MCF 10A (cell line): Measurements from ENCODE around the gene C2orf80. TPM values are rescaled to one million over a fixed set of nuclear protein-coding genes. Genes with fewer than 3 reads are reported as not detected.

Experiments
- BruUV-seq: library from RNA; stranded (reverse); fragments of 400-500 nt; replicated peaks from 2 replicates; lab custom pipeline; 2021; lab: Mats Ljungman, UMichigan
- CTCF ChIA-PET: fragments of 300-600 bp; sonication (Branson Sonifier 250); formaldehyde crosslinking; extraction: SDS; loops from one replicate; lab custom pipeline; 2021; ENCODE audit warnings: antibody characterized with exemption, inconsistent platforms; lab: Yijun Ruan, JAX
- POLR2A ChIA-PET: fragments of 300-600, 350-650 bp; sonication (Branson Sonifier 250); formaldehyde crosslinking; extraction: SDS; loops from one replicate; lab custom pipeline; 2020; ENCODE audit warnings: antibody characterized with exemption, inconsistent platforms; lab: Yijun Ruan, JAX
- DNase-seq: peaks from one replicate; pipeline ENCODE4 v3.0.0-alpha.2; 2018; ENCODE audit not compliant: unreplicated experiment
- H3K27ac Mint-ChIP-seq: one replicate; pipeline ENCODE4 v1.8.0; 2022; ENCODE audit warnings: mild to moderate bottlenecking, low read depth, mixed read lengths; ENCODE audit not compliant: unreplicated experiment
- H3K27me3 Mint-ChIP-seq: one replicate; pipeline ENCODE4 v1.8.0; 2022; ENCODE audit warnings: mixed read lengths; ENCODE audit not compliant: insufficient read depth, unreplicated experiment
- H3K36me3 Mint-ChIP-seq: one replicate; pipeline ENCODE4 v1.8.0; 2022; ENCODE audit warnings: mild to moderate bottlenecking, moderate library complexity, mixed read lengths; ENCODE audit not compliant: insufficient read depth, unreplicated experiment
- H3K4me1 Mint-ChIP-seq: one replicate; pipeline ENCODE4 v1.8.0; 2022; ENCODE audit warnings: mixed read lengths; ENCODE audit not compliant: insufficient read depth, unreplicated experiment
- H3K4me3 Mint-ChIP-seq: one replicate; pipeline ENCODE4 v1.8.0; 2022; ENCODE audit warnings: mild to moderate bottlenecking, moderate library complexity, mixed read lengths; ENCODE audit not compliant: unreplicated experiment
- H3K9me3 Mint-ChIP-seq: one replicate; pipeline ENCODE4 v1.8.0; 2022; ENCODE audit warnings: mixed read lengths; ENCODE audit not compliant: unreplicated experiment
- intact Hi-C: fragments of 100-400 bp; cut with micrococcal nuclease; formaldehyde crosslinking; loops from 2 replicates; pipeline ENCODE4 v1.14.1; 2022
- total RNA-seq: library from RNA; stranded (reverse); gene quantifications from 2 replicates; pipeline ENCODE4 v1.2.3, GENCODE V29; 2022
- TF ChIP-seq, protein P1 (sequence below): fragments of 200-600 bp; IDR thresholded peaks from one replicate; pipeline ENCODE4 v1.8.0; 2022; ENCODE audit warnings: antibody characterized with exemption, mild to moderate bottlenecking; ENCODE audit not compliant: unreplicated experiment

The C2orf80 gene
- total RNA-seq, 1 experiment from 2014 or later: not detected

DNA sequence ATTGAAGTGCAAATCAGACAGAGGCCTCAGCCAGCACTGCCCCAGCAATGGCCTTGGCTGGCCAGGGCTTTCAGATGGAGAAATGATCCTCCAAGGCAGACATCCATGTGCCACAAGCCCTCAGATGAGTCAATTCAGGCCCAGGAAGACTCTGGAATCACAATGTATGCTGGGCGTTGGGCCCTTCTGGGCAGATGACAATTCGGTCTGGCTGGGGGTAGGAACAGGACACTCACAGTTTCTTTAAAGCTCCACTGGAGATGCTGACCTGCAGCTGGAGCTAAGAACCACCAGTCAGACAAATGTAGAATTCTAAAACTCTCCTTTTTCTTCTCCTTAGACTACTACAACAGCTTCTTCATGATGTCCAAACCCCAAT is 53.1 kb downstream of the C2orf80 start:
- no peaks in the 10 kb centered on the region for H3K36me3 Mint-ChIP-seq
- TF ChIP-seq, protein P1, sequence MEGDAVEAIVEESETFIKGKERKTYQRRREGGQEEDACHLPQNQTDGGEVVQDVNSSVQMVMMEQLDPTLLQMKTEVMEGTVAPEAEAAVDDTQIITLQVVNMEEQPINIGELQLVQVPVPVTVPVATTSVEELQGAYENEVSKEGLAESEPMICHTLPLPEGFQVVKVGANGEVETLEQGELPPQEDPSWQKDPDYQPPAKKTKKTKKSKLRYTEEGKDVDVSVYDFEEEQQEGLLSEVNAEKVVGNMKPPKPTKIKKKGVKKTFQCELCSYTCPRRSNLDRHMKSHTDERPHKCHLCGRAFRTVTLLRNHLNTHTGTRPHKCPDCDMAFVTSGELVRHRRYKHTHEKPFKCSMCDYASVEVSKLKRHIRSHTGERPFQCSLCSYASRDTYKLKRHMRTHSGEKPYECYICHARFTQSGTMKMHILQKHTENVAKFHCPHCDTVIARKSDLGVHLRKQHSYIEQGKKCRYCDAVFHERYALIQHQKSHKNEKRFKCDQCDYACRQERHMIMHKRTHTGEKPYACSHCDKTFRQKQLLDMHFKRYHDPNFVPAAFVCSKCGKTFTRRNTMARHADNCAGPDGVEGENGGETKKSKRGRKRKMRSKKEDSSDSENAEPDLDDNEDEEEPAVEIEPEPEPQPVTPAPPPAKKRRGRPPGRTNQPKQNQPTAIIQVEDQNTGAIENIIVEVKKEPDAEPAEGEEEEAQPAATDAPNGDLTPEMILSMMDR: no peak
- no peak overlapping the region for H3K4me3 Mint-ChIP-seq
- H3K27ac Mint-ChIP-seq: no peak overlapping the region
- no TSS peak for BruUV-seq
- H3K4me1 Mint-ChIP-seq: peaks cover under 1% of the 10 kb centered on the region
- DNase-seq: no peak
- H3K27me3 Mint-ChIP-seq: no peaks in the 10 kb centered on the region
- intact Hi-C loops: no loop called here
- peaks cover 11% of the 10 kb centered on the region for H3K9me3 Mint-ChIP-seq
- POLR2A ChIA-PET: no interaction called here
- CTCF ChIA-PET: no interaction called here

DNA sequence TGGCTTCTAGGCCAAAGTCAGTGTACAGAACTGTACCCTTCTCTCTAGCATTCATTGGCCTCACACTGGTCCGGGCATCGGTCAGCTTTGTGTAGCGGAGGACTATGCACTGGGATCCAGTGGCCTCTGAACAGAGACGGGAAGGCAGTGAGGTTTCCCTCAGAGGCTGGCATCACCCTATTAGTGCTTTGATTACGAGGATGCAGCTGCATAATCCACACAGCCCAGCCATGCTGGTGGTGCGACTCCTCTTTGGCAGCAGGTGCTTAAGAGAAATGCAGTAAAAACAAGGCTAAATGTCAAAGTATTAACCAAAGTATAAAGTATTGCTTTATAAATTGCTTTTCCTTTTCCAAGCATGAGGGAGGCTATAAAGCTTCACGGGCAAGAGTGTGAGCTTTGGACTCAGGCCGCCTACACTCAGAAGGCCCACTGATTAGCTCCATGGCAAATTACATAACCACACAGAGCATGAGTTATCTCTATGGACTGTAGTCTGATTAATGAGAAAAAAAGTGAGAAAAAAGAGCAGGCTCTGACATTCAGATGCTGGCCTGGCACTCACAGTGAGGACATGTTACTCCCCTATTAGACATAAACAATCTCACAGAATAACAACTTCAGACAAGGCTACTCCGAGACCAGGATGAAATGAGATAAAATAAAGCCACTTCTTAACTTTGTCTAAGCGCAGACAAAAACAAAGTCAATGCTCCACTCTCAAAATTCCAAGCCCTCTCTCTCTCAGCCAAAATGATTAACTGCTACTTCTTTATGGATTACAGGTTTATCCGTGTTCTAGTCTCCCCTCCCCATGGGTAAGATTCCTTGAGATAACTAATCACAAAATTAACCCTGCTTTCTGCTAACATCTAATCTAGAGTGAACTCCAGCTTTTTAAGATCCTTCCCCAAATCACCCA is 53.8 kb downstream of the C2orf80 start:
- no peak overlapping the region for H3K27ac Mint-ChIP-seq
- no peaks in the 10 kb centered on the region for H3K36me3 Mint-ChIP-seq
- no peak overlapping the region for H3K4me3 Mint-ChIP-seq
- no peak for DNase-seq
- peaks cover 1% of the 10 kb centered on the region for H3K4me1 Mint-ChIP-seq
- peaks cover 11% of the 10 kb centered on the region for H3K9me3 Mint-ChIP-seq
- no peaks in the 10 kb centered on the region for H3K27me3 Mint-ChIP-seq
- TF ChIP-seq, protein P1: no peak
- CTCF ChIA-PET: interaction anchor here (0.6 to 0.7 kb wide), 2 partner anchors 8 to 120 kb away, joined by 3 read pairs; no protein-coding TSS in a partner anchor
- BruUV-seq: no TSS peak
- intact Hi-C loops: no loop called here
- POLR2A ChIA-PET: no interaction called here

DNA sequence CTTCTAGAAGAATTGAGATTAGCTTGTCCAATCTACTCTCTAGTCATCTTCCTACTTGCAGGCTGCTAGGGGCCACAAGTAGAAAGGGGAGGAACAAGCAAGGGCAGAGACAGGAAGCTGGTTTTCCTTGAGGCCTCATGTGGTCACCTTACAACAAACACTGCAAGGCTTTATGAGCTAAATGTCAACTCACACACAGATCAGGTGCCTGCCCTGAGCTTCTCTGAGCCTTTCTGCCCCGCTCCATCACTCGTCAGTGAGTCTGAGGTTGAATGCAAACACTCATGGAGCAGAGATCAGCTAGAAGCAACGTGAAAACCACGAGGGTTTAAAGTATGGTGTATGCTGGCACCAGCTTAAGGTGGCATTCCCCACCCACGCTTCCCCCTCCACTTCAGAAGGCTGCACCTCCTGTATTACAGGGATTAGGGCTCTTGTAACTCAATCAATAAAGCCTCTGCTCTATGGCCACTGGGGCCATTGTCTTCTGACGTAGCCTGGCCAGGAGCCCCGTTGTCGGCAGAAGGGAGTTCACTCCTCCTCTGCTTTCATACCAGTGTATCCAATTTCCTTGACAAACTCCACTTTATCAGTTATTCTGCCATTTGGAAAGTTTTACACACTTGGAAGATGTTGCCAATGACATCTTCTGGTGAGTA is 54.8 kb downstream of the C2orf80 start:
- CTCF ChIA-PET: interaction anchor here (0.6 to 0.7 kb wide), 3 partner anchors 24 to 133 kb away, joined by 3 read pairs; no protein-coding TSS in a partner anchor
- Mint-ChIP-seq H3K4me1 (peaks cover 11% of the 10 kb centered on the region), H3K4me3 (no peak overlapping the region), H3K27me3 (no peaks in the 10 kb centered on the region), H3K36me3 (no peaks in the 10 kb centered on the region), H3K27ac (no peak overlapping the region), H3K9me3 (peaks cover 11% of the 10 kb centered on the region)
- intact Hi-C loops: no loop called here
- POLR2A ChIA-PET: no interaction called here
- no peak for DNase-seq
- TF ChIP-seq, protein P1: no peak
- BruUV-seq: no TSS peak

GRCh38 chr2:208130712-208131110 is 59.1 kb downstream of the C2orf80 start:
- POLR2A ChIA-PET: interaction anchor here (0.7 kb wide), 2 partner anchors 23 to 1800 kb away, joined by 3 read pairs; no protein-coding TSS in a partner anchor

More at GRCh38 chr2:208130712-208131110, 59.1 kb downstream of the C2orf80 start:
- H3K9me3 Mint-ChIP-seq: no peaks in the 10 kb centered on the region
- intact Hi-C loops: no loop called here
- H3K36me3 Mint-ChIP-seq: no peaks in the 10 kb centered on the region
- BruUV-seq: no TSS peak
- no peak for DNase-seq
- peaks cover 16% of the 10 kb centered on the region for H3K4me1 Mint-ChIP-seq
- TF ChIP-seq, protein P1: no peak
- H3K4me3 Mint-ChIP-seq: no peak overlapping the region
- no peaks in the 10 kb centered on the region for H3K27me3 Mint-ChIP-seq
- H3K27ac Mint-ChIP-seq: peak overlapping the region; percentile 22
- CTCF ChIA-PET: interaction anchor here (0.5 to 2.1 kb wide), 3 partner anchors 11 to 47 kb away, joined by 4 to 9 read pairs (median 5); no protein-coding TSS in a partner anchor
